NCI-H82 (cell line): ENCODE measurements around the gene STX3.

Experiments used
- DNase-seq: peaks from one replicate; lab custom pipeline; 2025; lab: John Stamatoyannopoulos, UW

Gene STX3

GRCh38 chr11:59754859-59755700 is at the start of gene STX3:
Gene STX3 (plus strand): TSS chr11:59755376. CDS start chr11:59755606, 230 bp downstream.
- DNase-seq = peak; percentile 83

- no peak for DNase-seq
Measured at GRCh38 chr11:59706518-59707285, 48.5 kb upstream of the STX3 start.

GRCh38 chr11:59707371-59707770 is 47.8 kb upstream of the STX3 start:
- no peak for DNase-seq

GRCh38 chr11:59708537-59708936 is 46.6 kb upstream of the STX3 start:
- no peak for DNase-seq

- peak; percentile 71 for DNase-seq
Measured at GRCh38 chr11:59710136-59710847, 44.9 kb upstream of the STX3 start.

GRCh38 chr11:59713745-59714144 is 41.4 kb upstream of the STX3 start, which contains the start of gene OR10V1:
Gene OR10V1 (minus strand): TSS chr11:59713845. CDS start chr11:59713845, 0 bp downstream.
- no peak for DNase-seq

- peak; percentile 92 for DNase-seq
Measured at GRCh38 chr11:59716051-59716450, 39.1 kb upstream of the STX3 start.

GRCh38 chr11:59719556-59719955 is 35.6 kb upstream of the STX3 start:
- DNase-seq = no peak

- no peak for DNase-seq
Measured at GRCh38 chr11:59724066-59724465, 31.1 kb upstream of the STX3 start.

GRCh38 chr11:59727426-59727825 is 27.8 kb upstream of the STX3 start:
- DNase-seq = no peak

- no peak for DNase-seq
Measured at GRCh38 chr11:59728154-59728553, 27.0 kb upstream of the STX3 start.

- DNase-seq = no peak
Measured at GRCh38 chr11:59728913-59729312, 26.3 kb upstream of the STX3 start.

GRCh38 chr11:59729834-59730233 is 25.3 kb upstream of the STX3 start:
- DNase-seq = no peak

- DNase-seq = no peak
Measured at GRCh38 chr11:59730896-59731565, 24.1 kb upstream of the STX3 start.

- DNase-seq = no peak
Measured at GRCh38 chr11:59746111-59746510, 9.1 kb upstream of the STX3 start.

- DNase-seq = peak; percentile 84
Measured at GRCh38 chr11:59753650-59754493, 1.3 kb upstream of the STX3 start.

- DNase-seq = peak; percentile 44
Measured at GRCh38 chr11:59754494-59754858, 700 bp upstream of the STX3 start.

- peak; percentile 65 for DNase-seq
Measured at GRCh38 chr11:59755701-59756557, 753 bp downstream of the STX3 start.

GRCh38 chr11:59756558-59756840 is 1.3 kb downstream of the STX3 start:
- peak; percentile 57 for DNase-seq

- DNase-seq = peak; percentile 53
Measured at GRCh38 chr11:59756845-59757244, 1.7 kb downstream of the STX3 start.
